Keratinocyte (primary cell): ENCODE measurements around the gene TNS2. TPM values are rescaled to one million over a fixed set of nuclear protein-coding genes. Genes with fewer than 3 reads are reported as not detected.
"Not testable (repeated sequence)": the region's sequence is repeated elsewhere in the genome, so short reads cannot be mapped to it uniquely, and the experiment has no call there.

ENCODE experiments used
- DNase-seq: peaks from one replicate; pipeline ENCODE4 v3.0.0-alpha.2; 2011; ENCODE audit warnings: low read depth, missing footprints, low spot score
- FAIRE-seq: peaks from 2 replicates; lab custom pipeline; 2011; peaks lifted over from hg19 to GRCh38; lab: Jason Lieb, UNC
- H2AFZ ChIP-seq: 2 replicates; pipeline ENCODE4 v1.6.0; 2012; ENCODE audit warnings: low read length, control low read depth, inconsistent platforms; ENCODE audit not compliant: control insufficient read depth
- H3K27ac ChIP-seq: 2 replicates; pipeline ENCODE4 v1.5.1; 2011; ENCODE audit warnings: low read length; ENCODE audit not compliant: control insufficient read depth, insufficient read depth
- H3K27me3 ChIP-seq: 3 replicates; pipeline ENCODE4 v1.6.0; 2011; ENCODE audit warnings: low read length; ENCODE audit not compliant: control insufficient read depth, insufficient read depth; ENCODE audit errors: extremely low read depth
- H3K36me3 ChIP-seq, 2 experiments: 2 replicates in 1 of 2; 3 replicates in 1 of 2; pipeline ENCODE4 v1.5.1; 2011; ENCODE audit warnings: low read length in 2 of 2, mild to moderate bottlenecking in 1 of 2; ENCODE audit not compliant: control insufficient read depth in 2 of 2, insufficient read depth in 2 of 2; ENCODE audit errors: extremely low read depth in 1 of 2
- H3K4me1 ChIP-seq: 3 replicates; pipeline ENCODE4 v1.5.1; 2011; ENCODE audit warnings: low read length; ENCODE audit not compliant: control insufficient read depth, insufficient read depth; ENCODE audit errors: extremely low read depth
- H3K4me2 ChIP-seq: 3 replicates; pipeline ENCODE4 v1.6.0; 2011; ENCODE audit warnings: low read depth, low read length; ENCODE audit not compliant: control insufficient read depth, insufficient read depth; ENCODE audit errors: extremely low read depth
- H3K4me3 ChIP-seq, 3 experiments: fragments of 200-600 bp in 1 of 3; sonication (generic) in 1 of 3; 2 replicates in 2 of 3; 3 replicates in 1 of 3; pipeline ENCODE4 v1.5.1; 2011 to 2016; ENCODE audit warnings: low read length in 3 of 3, mild to moderate bottlenecking in 3 of 3, control low read depth in 2 of 3, inconsistent platforms in 1 of 3, low read depth in 1 of 3, mixed read lengths in 1 of 3, mixed run types in 1 of 3, moderate library complexity in 1 of 3; ENCODE audit not compliant: control insufficient read depth in 2 of 3, insufficient read depth in 2 of 3; ENCODE audit errors: extremely low read depth in 1 of 3
- H3K79me2 ChIP-seq: 2 replicates; pipeline ENCODE4 v1.6.0; 2012; ENCODE audit warnings: low read length; ENCODE audit not compliant: control insufficient read depth, insufficient read depth
- H3K9ac ChIP-seq: 3 replicates; pipeline ENCODE4 v1.6.0; 2011; ENCODE audit warnings: low read length; ENCODE audit not compliant: control insufficient read depth, insufficient read depth; ENCODE audit errors: extremely low read depth
- H3K9me1 ChIP-seq: 3 replicates; pipeline ENCODE4 v1.6.0; 2011; ENCODE audit warnings: low read length; ENCODE audit not compliant: control insufficient read depth, insufficient read depth; ENCODE audit errors: extremely low read depth
- H3K9me3 ChIP-seq: 2 replicates; pipeline ENCODE4 v1.5.1; 2012; ENCODE audit warnings: low read depth, low read length; ENCODE audit not compliant: control insufficient read depth
- H4K20me1 ChIP-seq: 3 replicates; pipeline ENCODE4 v1.6.0; 2011; ENCODE audit warnings: low read length; ENCODE audit not compliant: control insufficient read depth, insufficient read depth; ENCODE audit errors: extremely low read depth
- EZH2 ChIP-seq: IDR thresholded peaks from one replicate; pipeline ENCODE4 v1.6.1; 2012; ENCODE audit warnings: inconsistent platforms, mild to moderate bottlenecking, low read length, moderate library complexity
- dilution Hi-C: fragments of 300-500 bp; cut with MboI; formaldehyde crosslinking; loops from one replicate; pipeline ENCODE4 v1.7.0; 2020; ENCODE audit warnings: low sequenced_read_pairs; ENCODE audit not compliant: extremely low pct_ligation_motif_present
- polyA plus RNA-seq, 5 experiments: library from polyadenylated mRNA; depleted of rRNA in 3 of 5; stranded (reverse) in 3 of 5; stranded (forward) in 1 of 5; unstranded in 1 of 5; fragments of >200 nt; gene quantifications; 1 replicate in 1 of 5; 2 replicates in 3 of 5; 3 replicates in 1 of 5; pipeline versions ENCODE4 v1.2.1 to v1.2.3, GENCODE V29; 2011 to 2012; ENCODE audit warnings: missing spikeins in 2 of 5, low read depth in 1 of 5, low replicate concordance in 1 of 5
- TF ChIP-seq, protein P1 (sequence below), 3 experiments: IDR thresholded peaks in 1 of 3; conservative IDR thresholded peaks in 1 of 3; optimal IDR thresholded peaks in 1 of 3; 2 replicates in 2 of 3; 3 replicates in 1 of 3; pipeline versions ENCODE3 to v1.5.1; 2011; ENCODE audit warnings: low read length in 3 of 3, mild to moderate bottlenecking in 3 of 3, moderate library complexity in 2 of 3, control low read depth in 1 of 3, inconsistent platforms in 1 of 3; ENCODE audit not compliant: insufficient read depth in 2 of 3; ENCODE audit errors: extremely low read depth in 1 of 3

The TNS2 gene
- polyA plus RNA-seq, 1 donor (not counting 4 experiments of a cell fraction or from before 2014, with no cell fraction given) = 0.80 TPM

DNA sequence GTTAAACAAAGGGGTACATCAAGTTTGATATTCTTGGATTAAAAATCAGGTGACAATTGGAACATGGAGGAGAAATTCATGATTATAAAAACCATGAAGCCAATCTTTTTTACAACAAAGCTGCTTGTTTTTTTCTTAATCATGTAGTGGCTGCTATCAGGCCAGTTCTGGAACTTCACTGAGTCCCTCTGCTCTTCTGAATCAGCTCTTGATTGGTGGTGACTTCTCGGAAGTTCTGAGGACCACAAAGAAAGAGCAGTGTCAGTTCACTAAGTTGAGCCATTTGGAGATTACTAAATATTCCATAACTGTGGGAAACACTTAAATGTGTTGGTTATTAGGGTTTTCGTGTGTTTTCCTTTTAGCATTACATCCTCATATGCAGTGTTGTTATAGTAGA, 35.2 kb upstream of the TNS2 start:
- H3K4me1 ChIP-seq = peaks cover 5% of the 10 kb centered on the region
- H3K36me3 ChIP-seq = peaks cover 10 to 15% of the 10 kb centered on the region in 2 experiments
- no peaks in the 10 kb centered on the region for H3K27me3 ChIP-seq
- dilution Hi-C loops = no loop called here
- no peak overlapping the region for H3K27ac ChIP-seq
- no peak for TF ChIP-seq EZH2
- TF ChIP-seq, protein P1, sequence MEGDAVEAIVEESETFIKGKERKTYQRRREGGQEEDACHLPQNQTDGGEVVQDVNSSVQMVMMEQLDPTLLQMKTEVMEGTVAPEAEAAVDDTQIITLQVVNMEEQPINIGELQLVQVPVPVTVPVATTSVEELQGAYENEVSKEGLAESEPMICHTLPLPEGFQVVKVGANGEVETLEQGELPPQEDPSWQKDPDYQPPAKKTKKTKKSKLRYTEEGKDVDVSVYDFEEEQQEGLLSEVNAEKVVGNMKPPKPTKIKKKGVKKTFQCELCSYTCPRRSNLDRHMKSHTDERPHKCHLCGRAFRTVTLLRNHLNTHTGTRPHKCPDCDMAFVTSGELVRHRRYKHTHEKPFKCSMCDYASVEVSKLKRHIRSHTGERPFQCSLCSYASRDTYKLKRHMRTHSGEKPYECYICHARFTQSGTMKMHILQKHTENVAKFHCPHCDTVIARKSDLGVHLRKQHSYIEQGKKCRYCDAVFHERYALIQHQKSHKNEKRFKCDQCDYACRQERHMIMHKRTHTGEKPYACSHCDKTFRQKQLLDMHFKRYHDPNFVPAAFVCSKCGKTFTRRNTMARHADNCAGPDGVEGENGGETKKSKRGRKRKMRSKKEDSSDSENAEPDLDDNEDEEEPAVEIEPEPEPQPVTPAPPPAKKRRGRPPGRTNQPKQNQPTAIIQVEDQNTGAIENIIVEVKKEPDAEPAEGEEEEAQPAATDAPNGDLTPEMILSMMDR (optimal IDR thresholded peaks at IDR 0.05 in 1 of 3, IDR thresholded peaks at IDR 0.05 in 1 of 3, conservative IDR thresholded peaks at IDR 0.05 in 1 of 3; ENCODE audit: extremely low read depth in 1 of 3, insufficient read depth in 2 of 3, low read length in 3 of 3) = no peak
- no peak overlapping the region for H2AFZ ChIP-seq
- H3K79me2 ChIP-seq = peaks cover 87% of the 10 kb centered on the region
- peaks cover 18% of the 10 kb centered on the region for H4K20me1 ChIP-seq
- no peak for DNase-seq
- no peak for FAIRE-seq
- no peaks in the 10 kb centered on the region for H3K9me1 ChIP-seq
- no peaks in the 10 kb centered on the region for H3K9me3 ChIP-seq
- no peak overlapping the region for H3K4me3 ChIP-seq
- no peak overlapping the region for H3K9ac ChIP-seq
- no peak overlapping the region for H3K4me2 ChIP-seq

DNA sequence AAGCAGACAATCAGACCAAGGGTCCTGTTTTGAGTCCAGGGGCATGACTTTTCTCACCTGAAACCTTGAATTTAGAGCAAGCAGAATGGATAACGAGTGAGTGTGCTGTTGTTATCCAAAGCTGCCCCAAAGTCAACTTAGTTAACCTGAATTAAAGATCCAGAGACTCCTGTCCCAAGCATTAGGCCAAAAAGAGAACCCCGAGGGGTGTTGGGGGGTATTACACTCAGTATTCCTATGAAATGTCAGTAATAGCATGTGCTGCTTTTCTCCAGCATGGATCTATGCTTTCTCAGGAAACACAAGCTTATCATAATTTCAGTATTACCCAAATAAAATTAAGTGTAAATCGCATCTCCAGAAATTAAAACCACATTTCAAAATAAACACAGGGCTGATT, 24.6 kb upstream of the TNS2 start:
- no peak overlapping the region for H3K27ac ChIP-seq
- H3K4me1 ChIP-seq = no peaks in the 10 kb centered on the region
- peaks cover 32% of the 10 kb centered on the region for H3K79me2 ChIP-seq
- H3K9me3 ChIP-seq = no peaks in the 10 kb centered on the region
- no peak overlapping the region for H2AFZ ChIP-seq
- no peak overlapping the region for H3K9ac ChIP-seq
- FAIRE-seq (no peak), DNase-seq (no peak)
- H4K20me1 ChIP-seq = peaks cover 6% of the 10 kb centered on the region
- no peaks in the 10 kb centered on the region for H3K27me3 ChIP-seq
- no peak overlapping the region for H3K4me2 ChIP-seq
- no peak for TF ChIP-seq EZH2
- TF ChIP-seq, protein P1 (optimal IDR thresholded peaks at IDR 0.05 in 1 of 3, IDR thresholded peaks at IDR 0.05 in 1 of 3, conservative IDR thresholded peaks at IDR 0.05 in 1 of 3; ENCODE audit: extremely low read depth in 1 of 3, insufficient read depth in 2 of 3, low read length in 3 of 3) = no peak
- H3K36me3 ChIP-seq = peaks cover 39 to 48% of the 10 kb centered on the region in 2 experiments
- H3K9me1 ChIP-seq = no peaks in the 10 kb centered on the region
- no peak overlapping the region for H3K4me3 ChIP-seq
- dilution Hi-C loops = no loop called here

DNA sequence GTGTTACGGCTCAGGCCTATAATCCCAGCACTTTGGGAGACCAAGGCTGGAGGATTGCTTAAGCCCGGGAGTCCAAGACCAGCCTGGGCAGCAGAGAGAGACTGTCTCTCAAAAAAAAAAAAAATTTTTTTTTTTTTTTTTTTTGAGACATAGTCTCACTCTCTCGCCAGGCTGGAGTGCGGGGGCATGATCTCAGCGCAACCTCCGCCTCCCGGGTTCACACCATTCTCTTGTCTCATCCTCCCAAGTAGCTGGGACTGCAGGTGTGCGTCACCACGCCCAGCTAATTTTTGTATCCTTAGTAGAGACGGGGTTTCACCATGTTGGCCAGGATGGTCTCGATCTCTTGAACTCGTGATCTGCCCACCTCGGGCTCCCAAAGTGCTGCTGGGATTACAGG, 22.9 kb upstream of the TNS2 start:
- Histone ChIP-seq H3K36me3 (peaks cover 37 to 51% of the 10 kb centered on the region in 2 experiments), H3K79me2 (peaks cover 32% of the 10 kb centered on the region)
- H4K20me1 ChIP-seq, H3K27me3 ChIP-seq, H3K27ac ChIP-seq, FAIRE-seq, H3K4me1 ChIP-seq, H3K9ac ChIP-seq, DNase-seq, H2AFZ ChIP-seq, H3K9me1 ChIP-seq, H3K4me2 ChIP-seq, H3K9me3 ChIP-seq, dilution Hi-C loops, H3K4me3 ChIP-seq: not testable (repeated sequence)
